Glomerular visceral epithelial cell (primary cell): ENCODE measurements around the gene REM2.
"Not testable (repeated sequence)": the region's sequence is repeated elsewhere in the genome, so short reads cannot be mapped to it uniquely, and the experiment has no call there.

Source experiments
- DNase-seq: peaks from one replicate; pipeline ENCODE4 v3.0.0-alpha.2; 2016; ENCODE audit errors: extremely low spot score

REM2 gene

DNA sequence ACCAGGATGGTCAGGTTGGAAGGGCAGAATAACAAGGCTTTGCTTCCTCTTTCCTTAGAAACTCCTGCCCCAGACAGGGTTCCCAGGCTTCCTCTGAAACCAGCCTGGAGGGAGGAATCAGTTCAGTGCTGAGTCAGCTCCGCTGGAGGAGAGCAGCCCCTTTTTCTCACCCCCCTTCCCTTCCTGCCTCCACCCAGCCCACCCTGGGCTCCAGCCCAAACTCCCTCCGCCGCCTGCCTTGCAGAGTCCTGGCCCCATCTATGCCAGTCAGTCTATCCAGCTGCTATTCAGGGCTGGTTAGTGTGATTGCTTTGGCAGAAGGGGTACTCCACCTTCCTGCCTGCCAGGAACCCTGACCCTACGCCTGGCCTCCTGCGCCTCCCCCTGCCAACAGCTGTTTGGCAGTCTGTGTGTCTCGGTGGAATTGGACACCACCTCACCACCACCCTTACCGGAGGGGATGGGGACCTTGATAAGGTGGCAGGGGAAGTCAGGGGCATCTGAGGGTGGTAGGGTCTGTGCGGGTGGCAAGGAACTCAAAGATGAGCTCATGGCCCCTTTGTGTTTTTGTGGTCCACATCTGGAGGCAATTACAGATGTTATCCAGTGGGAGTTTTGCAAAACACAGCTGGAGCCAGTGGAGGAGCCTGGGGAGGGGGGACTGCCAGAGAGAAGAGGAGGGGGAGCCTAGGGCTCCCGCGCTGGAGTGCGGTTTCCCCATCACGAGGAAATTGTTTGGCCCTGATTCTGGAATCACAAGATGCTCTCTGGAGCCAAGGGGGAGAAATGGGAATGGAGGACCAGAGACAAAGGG is 34.5 kb upstream of the REM2 start:
- peak; percentile 81 for DNase-seq

DNA sequence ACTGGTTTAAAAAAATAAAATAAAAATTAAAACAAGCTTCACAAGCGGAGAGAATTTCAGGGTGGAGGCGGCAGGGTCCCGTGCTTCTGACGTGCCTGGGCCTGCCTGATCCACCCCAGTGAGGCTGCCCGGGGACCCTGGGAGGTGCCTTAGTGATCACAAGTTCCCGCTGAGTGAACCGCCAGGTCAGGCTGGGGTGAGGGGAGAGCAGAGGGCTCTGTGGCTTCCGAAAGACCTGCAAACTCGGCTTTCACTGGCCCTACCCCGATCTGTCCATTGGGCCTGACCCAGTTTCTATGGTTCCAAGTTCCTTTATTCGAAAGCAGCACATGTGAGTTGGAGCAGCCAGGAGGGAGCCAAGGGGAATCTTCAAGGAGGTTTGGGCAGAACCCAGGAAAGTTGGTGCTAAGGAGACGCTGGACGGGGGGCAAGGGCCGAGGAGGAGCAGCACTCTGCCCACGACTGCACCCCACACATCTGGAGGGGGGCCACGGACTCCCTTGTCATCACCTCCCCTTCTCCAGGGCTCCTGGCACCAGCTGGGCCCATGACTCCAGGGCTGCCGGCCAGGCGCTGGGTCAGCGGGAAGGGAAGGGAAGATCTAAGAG is 33.7 kb upstream of the REM2 start:
- peak; percentile 51 for DNase-seq

DNA sequence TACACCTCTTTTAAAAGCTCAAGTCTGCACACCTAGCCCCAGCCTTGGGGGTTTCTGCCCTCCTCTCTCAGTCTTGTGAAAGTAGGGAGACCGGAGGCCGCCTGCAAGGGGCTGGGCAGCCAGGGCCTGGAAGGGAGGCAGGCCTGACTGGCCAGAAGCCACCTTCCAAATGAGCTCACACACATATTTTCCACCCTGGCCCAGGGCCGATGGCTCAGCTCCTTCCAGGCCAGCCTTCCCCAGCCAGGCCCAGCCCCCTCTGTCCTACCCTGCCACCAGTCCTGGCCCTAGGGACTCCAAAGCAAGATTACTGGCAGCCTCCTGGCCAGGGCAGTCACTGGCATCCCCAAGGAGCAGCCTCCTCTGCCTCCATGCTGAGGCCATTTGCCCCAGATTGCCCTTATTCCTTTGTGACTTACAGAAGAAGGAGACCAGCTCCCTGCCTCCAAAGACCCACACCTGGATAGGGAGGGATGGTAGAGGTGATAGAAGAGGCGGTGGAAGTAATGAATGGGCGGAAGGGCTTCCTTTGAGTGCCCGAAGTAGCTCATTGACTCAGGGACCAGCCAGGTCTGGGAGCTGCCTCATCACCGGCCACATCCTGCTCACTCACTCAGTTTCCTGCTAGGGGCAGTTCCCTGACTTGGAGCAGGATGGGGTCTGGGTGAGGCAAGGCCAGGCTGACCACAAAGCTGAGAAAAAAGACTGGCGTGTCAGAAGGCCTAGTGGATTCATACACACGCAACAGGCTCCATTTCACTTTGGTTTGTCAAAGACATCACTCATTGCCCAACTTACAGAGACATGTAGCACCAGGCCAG is 31.9 kb upstream of the REM2 start:
- peak; percentile 96 for DNase-seq

DNA sequence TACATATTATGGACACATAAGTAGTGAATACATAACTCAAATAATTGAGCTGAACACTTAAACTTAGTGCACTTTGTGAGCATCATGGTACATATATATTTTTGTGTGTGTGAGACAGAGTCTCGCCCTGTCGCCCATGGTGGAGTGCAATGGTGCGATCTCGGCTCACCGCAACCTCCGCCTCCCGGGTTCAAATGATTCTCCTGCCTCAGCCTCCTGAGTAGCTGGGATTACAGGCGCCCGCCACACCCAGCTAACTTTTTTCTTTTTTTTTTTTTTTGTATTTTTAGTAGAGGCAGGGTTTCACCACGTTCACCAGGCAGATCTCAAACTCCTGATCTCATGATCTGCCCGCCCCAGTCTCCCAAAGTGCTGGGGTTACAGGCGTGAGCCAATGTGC is 30.8 kb upstream of the REM2 start:
- not testable (repeated sequence) for DNase-seq

DNA sequence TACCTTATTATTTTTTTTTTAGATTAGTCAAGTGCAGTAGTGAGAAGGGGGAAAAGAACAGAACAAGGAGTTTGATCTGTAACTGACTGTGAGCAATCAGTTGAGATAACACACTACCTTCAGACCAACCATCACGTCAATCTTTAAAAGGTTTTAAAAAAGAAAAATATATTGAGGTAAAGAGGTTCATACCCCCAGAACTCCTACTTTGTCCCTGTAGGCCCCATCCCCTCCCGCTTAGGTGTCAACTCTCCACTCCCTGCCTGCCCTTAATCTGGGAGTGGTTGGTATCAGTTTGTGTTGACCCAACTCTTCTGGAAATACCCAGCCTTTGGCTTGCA is 30.5 kb upstream of the REM2 start:
- no peak for DNase-seq

DNA sequence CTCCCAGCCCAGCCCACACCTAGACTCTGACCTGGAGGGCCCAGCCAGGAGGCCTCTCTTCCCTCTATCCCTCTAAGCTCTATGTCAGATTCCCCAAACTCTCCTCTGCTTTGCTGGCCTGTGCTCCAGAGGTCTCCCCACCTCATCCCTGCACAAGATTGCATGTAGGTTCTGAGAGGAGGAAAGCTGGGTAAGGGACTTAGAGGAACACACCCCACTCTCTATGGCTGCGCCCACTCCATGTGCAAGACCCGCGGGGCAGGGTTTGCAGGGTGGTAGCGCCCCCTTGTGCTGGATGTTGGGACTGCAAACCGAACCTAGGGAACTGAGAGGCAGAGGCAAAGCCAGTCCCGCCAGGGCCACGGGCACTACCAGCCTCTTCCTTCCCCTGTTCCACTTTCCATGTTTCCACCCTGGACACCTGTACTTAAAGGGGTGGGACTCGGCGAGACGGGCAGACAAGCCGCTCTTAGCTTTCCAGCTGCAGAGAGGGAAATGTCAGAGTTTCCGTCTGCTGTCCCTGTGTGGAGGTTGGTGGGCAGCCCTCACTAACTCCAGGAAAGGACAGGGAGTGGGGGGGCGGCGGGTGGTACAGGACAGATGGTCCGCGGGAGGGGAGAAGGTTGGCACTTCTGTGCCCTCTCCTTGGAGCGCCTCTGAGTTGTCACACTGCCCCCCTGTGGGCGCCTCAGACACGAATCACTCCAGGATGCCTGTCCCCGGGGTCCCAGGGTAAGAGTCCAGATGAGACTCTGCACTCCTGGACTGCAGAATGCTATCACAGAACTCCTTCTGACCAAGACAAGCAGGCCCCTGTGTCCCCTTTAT is 29.9 kb upstream of the REM2 start:
- peak; percentile 92 for DNase-seq

DNA sequence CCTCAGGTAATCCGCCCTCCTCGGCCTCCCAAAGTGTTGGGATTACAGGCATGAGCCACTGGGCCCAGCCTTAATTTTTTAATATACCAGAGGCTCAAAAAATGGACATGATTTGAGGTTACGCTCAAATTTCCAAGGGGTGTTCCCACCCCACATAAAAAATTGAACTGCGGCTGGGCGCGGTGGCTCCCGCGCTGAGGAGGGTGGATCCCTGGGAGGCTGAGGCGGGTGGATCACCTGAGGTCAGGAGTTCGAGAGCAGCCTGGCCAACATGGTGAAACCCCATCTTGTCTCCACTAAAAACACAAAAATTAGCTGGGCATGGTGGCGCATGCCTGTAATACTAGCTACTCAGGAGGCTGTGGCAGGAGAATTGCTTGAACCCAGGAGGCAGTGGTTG is 28.7 kb upstream of the REM2 start:
- not testable (repeated sequence) for DNase-seq

DNA sequence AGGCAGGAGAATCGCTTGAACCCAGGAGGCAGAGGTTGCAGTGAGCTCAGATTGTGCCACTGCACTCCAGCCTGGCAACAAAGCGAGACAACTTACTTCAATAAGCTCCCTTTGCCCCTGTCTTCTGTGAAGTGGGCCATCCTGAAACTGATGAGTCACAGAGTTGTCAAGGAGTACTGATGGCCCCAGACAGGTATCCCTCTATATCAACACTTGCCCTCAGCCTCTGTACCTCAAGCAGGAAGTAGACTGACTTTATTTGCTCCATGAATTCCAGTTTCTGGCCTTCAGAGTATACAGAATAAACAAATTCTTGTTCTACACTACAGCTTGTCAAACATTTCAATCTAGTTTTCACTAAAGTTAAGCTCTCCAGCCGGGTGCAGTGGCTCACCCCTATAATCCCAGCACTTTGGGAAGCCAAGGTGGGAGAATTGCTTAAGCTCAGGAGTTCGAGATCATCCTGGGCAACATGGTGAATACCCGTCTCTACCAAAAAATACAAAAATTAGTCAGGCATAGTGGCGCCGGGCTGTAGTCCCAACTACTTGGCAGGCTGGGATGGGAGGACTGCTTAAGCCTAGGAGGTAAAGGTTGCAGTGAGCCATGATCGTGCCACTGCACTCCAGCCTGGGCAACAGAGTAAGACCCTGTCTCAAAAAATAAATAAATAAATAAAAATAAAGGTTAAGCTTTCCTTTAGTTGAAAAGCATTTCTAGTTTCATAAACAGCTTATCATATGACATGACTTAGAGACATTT is 27.9 kb upstream of the REM2 start:
- DNase-seq, result no peak

DNA sequence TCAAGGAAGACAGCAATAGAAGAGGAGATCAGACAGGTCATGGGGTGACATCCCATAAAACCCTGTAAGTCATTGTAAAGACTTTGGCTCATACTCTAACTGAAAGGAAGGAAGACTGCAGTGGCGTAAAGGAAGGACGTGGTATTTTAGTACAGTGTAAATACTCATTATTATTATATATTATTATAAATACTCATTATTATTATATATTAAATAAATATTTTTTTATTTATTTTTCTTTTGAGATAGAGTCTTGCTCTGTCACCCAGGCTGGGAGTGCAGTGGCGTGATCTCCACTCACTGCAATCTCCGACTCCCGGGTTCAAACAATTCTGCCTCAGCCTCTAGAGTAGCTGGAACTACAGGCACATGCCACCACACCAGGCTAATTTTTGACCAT is 26.6 kb upstream of the REM2 start:
- DNase-seq, result no peak

DNA sequence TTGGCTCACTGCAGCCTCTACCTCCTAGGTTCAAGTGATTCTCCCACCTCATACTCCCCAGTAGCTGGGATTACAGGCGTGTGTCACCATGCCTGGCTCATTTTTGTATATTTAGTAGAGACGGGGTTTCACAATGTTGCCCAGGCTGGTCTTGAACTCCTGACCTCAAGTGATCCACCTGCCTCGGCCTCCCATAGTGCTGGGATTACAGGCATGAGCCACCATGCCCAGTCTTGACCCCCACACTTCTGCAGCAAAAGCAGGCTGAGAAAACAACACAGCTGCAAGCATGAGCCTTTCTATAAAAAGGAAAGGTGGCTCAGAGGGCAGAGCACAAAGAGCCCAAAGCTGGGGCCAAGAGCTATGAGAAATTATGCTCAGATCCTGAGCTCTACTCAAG is 22.6 kb upstream of the REM2 start:
- DNase-seq, result not testable (repeated sequence)

DNA sequence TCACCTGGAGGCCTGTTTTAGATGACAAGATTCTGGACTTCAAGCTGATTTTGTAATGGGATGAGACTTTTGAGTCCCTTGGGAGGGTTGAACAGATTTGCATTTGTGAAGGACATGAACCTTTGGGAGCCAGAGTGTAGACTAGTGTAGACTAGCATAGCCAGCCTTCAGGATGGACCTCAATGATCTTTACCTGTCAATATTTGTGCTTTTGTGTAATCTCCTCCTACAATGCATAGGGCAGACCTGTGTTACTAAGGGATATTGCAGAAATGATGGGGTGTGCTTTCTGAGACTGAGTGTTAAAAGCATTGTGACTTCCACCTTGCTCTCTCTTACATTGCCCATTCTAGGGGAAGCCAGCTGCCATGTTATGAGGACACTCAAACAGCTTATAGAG is 21.4 kb upstream of the REM2 start:
- DNase-seq, result no peak

DNA sequence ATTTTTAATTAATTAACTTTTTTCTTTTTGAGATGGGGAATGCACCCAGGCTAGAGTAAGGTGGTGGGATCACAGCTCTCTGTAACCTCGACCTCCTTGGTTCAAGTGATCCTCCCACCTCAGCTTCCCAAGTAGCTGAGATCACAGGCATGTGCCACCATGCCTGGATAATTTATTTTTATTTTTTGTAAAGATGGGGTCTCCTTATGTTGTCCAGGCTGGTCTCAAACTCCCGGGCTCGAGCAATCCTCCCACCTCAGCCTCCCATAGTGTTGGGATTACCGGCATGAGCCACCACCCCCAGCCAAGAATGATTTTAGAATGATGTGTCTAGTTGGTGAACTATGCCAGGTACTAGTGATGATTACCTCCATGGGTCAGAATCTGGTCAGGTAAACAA is 18.0 kb upstream of the REM2 start:
- DNase-seq, result no peak

DNA sequence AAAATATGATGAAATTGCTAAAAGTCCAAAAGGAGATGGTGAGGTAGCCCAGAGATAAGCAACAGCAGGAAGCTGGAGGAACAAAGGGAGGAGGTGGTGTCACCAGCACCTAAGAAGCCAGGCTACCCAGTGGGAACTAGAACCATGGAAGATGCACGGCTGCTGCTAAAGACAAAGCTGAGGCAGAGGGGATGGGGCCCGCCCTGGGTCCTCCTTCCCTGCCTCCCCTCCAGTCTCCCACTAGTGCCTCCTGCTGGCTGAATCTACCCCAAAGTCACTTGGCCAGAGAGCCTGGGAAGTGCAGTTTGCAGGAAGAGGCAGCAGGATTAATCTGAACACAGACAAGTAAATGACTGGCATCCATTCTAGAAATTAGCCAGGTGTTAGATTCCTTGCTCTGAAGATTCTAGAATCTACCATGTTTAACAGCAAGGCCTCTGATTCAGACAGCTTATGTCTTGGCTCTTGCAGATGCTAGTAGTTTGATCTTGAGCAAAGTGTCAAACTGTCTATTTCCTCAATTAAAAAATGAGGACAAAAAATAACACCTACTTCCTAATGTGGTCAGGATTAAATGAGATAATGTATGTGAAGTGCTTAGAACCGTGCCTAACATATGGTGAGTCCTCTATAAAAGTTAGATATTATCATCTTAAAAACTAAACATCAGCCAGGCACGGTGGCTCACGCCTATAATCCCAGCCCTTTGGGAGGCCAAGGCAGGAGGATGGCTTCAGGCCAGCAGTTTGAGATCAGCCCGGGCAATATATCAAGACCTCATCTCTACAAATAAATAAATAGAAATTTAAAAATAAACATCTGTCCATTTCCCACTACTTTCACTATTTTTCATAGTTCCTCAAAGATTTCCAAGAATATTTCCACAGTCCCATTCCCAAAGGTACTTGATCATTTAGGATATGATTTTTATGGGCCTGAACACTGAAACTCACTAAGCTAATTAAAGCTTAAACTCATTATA is 17.3 kb upstream of the REM2 start:
- no peak for DNase-seq

DNA sequence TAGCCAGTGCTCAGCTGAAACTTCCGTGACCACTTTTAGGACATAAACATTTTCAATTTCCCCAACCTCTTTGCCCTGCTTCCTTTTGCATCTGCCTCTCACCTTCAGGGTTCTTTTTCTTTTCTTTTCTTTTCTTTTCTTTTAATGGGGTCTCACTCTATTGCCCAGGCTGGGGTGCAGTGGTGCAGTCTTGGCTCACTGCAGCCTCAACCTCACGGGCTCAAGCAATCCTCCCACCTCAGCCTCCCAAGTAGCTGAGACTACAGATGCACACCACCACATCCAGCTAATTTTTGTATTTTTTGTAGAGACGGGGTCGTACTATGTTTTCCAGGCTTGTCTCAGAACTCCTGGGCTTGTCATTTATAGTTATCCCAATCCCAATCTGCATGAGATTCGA is 16.1 kb upstream of the REM2 start:
- DNase-seq, result no peak

DNA sequence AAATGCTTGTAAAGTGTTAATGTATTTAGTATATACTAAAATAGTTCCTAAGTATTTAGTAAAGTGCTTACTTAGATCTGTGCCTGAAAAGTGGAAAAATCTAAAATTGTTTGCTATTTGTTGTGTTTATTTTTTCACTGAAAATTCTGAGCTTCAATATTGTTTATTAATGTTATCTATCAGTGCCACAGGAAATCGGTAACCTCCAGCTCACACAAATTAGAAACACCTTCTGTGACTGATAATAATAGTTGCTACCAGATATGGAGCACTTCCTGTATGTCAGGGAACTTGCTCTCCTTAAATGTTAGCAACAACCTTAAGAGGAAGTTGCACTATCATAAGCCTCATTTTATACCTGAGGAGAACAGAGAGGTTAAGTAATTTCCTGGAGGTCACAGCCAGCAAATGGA is 12.2 kb upstream of the REM2 start:
- no peak for DNase-seq

DNA sequence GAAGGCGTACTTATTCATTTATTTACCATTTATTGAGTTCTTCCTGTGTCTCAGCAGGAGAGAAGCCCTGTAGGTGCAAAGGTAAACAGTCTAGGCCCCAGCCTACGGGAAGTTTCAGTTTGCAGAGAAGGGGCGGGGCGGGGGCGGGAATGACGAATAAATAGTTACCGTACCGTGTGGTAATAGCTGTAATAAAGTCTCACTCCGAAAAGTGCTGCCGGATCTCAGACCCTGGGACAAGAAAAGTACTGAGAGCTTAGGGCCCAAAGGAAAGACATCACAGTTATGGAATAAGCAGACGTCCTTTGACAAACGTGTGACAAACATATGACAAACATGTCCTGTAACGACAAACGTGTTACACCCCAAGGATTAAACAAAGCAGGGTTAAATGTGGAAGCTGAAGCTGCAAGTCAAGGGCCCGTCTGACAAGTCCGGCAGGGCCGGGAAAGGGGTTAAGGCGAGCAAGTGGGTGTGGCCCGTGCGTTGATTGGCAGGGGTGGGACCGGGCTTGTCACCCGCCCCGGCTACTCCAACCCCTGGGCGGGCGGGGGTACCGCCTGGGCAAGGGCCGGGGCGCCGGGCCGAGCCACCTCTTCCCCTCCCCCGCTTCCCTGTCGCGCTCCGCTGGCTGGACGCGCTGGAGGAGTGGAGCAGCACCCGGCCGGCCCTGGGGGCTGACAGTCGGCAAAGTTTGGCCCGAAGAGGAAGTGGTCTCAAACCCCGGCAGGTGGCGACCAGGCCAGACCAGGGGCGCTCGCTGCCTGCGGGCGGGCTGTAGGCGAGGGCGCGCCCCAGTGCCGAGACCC is 11.6 kb upstream of the REM2 start, which contains the start of gene LRP10:
LRP10 (plus strand) TSS at position 517 of the 809 bp plus-strand sequence. CDS start 564 bp downstream, outside the sequence.
- DNase-seq, result peak; percentile 87

DNA sequence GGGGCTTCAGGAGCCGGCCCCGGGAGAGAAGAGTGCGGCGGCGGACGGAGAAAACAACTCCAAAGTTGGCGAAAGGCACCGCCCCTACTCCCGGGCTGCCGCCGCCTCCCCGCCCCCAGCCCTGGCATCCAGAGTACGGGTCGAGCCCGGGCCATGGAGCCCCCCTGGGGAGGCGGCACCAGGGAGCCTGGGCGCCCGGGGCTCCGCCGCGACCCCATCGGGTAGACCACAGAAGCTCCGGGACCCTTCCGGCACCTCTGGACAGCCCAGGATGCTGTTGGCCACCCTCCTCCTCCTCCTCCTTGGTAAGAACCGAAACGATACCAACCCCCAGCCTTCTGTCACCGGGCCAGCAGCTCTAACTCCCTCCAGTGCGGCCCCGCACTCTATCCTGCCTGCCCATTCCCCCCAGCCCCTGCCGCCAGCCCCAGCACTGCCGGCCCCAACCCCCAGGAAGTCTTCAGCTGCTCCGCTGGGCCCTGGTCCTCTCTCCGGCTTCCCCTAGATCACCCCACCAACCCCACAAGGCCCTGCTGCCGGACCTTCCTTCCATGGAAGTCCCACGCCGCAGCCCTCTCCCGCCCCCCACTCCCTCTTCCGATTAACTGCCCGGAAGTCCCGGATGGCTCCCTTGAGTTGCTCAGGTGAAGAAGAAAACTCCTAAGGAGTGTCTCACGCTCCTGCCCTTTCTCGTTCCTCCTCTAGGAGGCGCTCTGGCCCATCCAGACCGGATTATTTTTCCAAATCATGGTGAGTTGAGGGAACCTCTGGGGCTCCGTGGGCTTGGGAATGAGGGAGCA is 10.8 kb upstream of the REM2 start:
- DNase-seq, result peak; percentile 91
